IMR-90 (cell line): ENCODE measurements around the gene GNAI1. TPM values are rescaled to one million over a fixed set of nuclear protein-coding genes. Genes with fewer than 3 reads are reported as not detected.

Experiments used
- ATAC-seq: fragments of 200-7000 bp; cut with Tn5 transposase; 2 replicates; pipeline ENCODE4 v1.9.1; 2020; ENCODE audit warnings: low read depth, mild to moderate bottlenecking, moderate library complexity
- BruUV-seq: library from RNA; stranded (reverse); fragments of 400-500 nt; replicated peaks from 2 replicates; lab custom pipeline; 2021; lab: Mats Ljungman, UMichigan
- CTCF ChIA-PET: fragments of 300-600 bp; formaldehyde crosslinking; extraction: SDS; loops from one replicate; lab custom pipeline; 2021; ENCODE audit warnings: antibody characterized with exemption; lab: Yijun Ruan, JAX
- POLR2A ChIA-PET: fragments of 300-600 bp; sonication (Branson Sonifier 250); formaldehyde crosslinking; loops from one replicate; lab custom pipeline; 2022; ENCODE audit warnings: antibody characterized with exemption; ENCODE audit not compliant: unreplicated experiment; lab: Charles Lee
- DNase-seq: peaks from one replicate; pipeline ENCODE4 v3.0.0; 2013
- H2AFZ ChIP-seq: replicated peaks from 2 replicates; pipeline ENCODE3; 2013; ENCODE audit warnings: low read length, mild to moderate bottlenecking; ENCODE audit not compliant: poor library complexity
- H2AK5ac ChIP-seq: 2 replicates; pipeline ENCODE4 v1.6.1; 2013; ENCODE audit warnings: low read depth, low read length, inconsistent platforms
- H2AK9ac ChIP-seq: replicated peaks from 2 replicates; pipeline ENCODE3; 2013; ENCODE audit warnings: mild to moderate bottlenecking, low read depth, low read length, moderate library complexity; ENCODE audit not compliant: poor library complexity
- H2BK120ac ChIP-seq: 2 replicates; pipeline ENCODE4 v1.6.1; 2013; ENCODE audit warnings: low read depth, low read length, inconsistent platforms
- H2BK15ac ChIP-seq: 3 replicates; pipeline ENCODE4 v1.6.1; 2013; ENCODE audit warnings: low read depth, low read length, inconsistent platforms
- H2BK20ac ChIP-seq: 2 replicates; pipeline ENCODE4 v1.6.1; 2013; ENCODE audit warnings: low read depth, mild to moderate bottlenecking, inconsistent platforms, low read length, moderate library complexity
- H2BK5ac ChIP-seq: 2 replicates; pipeline ENCODE4 v1.6.1; 2013; ENCODE audit warnings: mild to moderate bottlenecking, low read depth, low read length, inconsistent platforms; ENCODE audit not compliant: poor library complexity, severe bottlenecking
- H3K14ac ChIP-seq: replicated peaks from 2 replicates; pipeline ENCODE4 v1.6.1; 2013; ENCODE audit warnings: low read depth, low read length, inconsistent platforms
- H3K18ac ChIP-seq: 2 replicates; pipeline ENCODE4 v1.6.1; 2013; ENCODE audit warnings: low read depth, low read length, control low read depth
- H3K23ac ChIP-seq: 2 replicates; pipeline ENCODE4 v1.6.1; 2013; ENCODE audit warnings: low read depth, low read length, inconsistent platforms
- H3K27ac ChIP-seq: 2 replicates; pipeline ENCODE4 v1.5.1; 2013; ENCODE audit warnings: mild to moderate bottlenecking, control low read depth, low read length; ENCODE audit not compliant: insufficient read depth
- H3K27me3 ChIP-seq: 2 replicates; pipeline ENCODE4 v1.6.1; 2013; ENCODE audit warnings: low read length; ENCODE audit not compliant: control insufficient read depth, insufficient read depth
- H3K36me3 ChIP-seq: 2 replicates; pipeline ENCODE4 v1.6.1; 2013; ENCODE audit warnings: low read length, mixed read lengths; ENCODE audit not compliant: control insufficient read depth, insufficient read depth
- H3K4ac ChIP-seq: 2 replicates; pipeline ENCODE4 v1.6.1; 2013; ENCODE audit warnings: low read depth, low read length, inconsistent platforms
- H3K4me1 ChIP-seq: 2 replicates; pipeline ENCODE4 v1.6.1; 2013; ENCODE audit warnings: low read length, mixed read lengths; ENCODE audit not compliant: control insufficient read depth, insufficient read depth
- H3K4me2 ChIP-seq: 2 replicates; pipeline ENCODE4 v1.6.1; 2013; ENCODE audit warnings: low read depth, mild to moderate bottlenecking, control low read depth, low read length, moderate library complexity
- H3K4me3 ChIP-seq: 2 replicates; pipeline ENCODE4 v1.5.1; 2013; ENCODE audit warnings: low read depth, mild to moderate bottlenecking, control low read depth, low read length, moderate library complexity; ENCODE audit not compliant: insufficient read depth
- H3K56ac ChIP-seq: 2 replicates; pipeline ENCODE4 v1.6.1; 2013; ENCODE audit warnings: low read length, inconsistent platforms; ENCODE audit not compliant: insufficient read depth; ENCODE audit errors: extremely low read depth
- H3K79me1 ChIP-seq, 2 experiments: 2 replicates each; pipeline ENCODE4 v1.6.1; 2013; ENCODE audit warnings: low read length in 2 of 2, inconsistent platforms in 1 of 2, low read depth in 1 of 2
- H3K9ac ChIP-seq: 2 replicates; pipeline ENCODE4 v1.6.1; 2013; ENCODE audit warnings: low read depth, low read length, control low read depth
- H3K9me1 ChIP-seq: 2 replicates; pipeline ENCODE4 v1.6.1; 2013; ENCODE audit warnings: low read length, inconsistent platforms; ENCODE audit not compliant: insufficient read depth
- H3K9me3 ChIP-seq: 2 replicates; pipeline ENCODE4 v1.6.1; 2013; ENCODE audit warnings: low read length; ENCODE audit not compliant: control insufficient read depth, insufficient read depth
- H4K20me1 ChIP-seq: 2 replicates; pipeline ENCODE4 v1.6.1; 2013; ENCODE audit warnings: low read length, inconsistent platforms; ENCODE audit not compliant: insufficient read depth
- H4K5ac ChIP-seq: 2 replicates; pipeline ENCODE4 v1.6.1; 2013; ENCODE audit warnings: mild to moderate bottlenecking, low read depth, low read length, control low read depth
- H4K8ac ChIP-seq, 2 experiments: 2 replicates each; pipeline ENCODE4 v1.6.1; 2013; ENCODE audit warnings: low read depth in 2 of 2, low read length in 2 of 2, control low read depth in 1 of 2, inconsistent platforms in 1 of 2
- H4K91ac ChIP-seq: 2 replicates; pipeline ENCODE4 v1.6.1; 2013; ENCODE audit warnings: low read depth, low read length, inconsistent platforms; ENCODE audit not compliant: insufficient read depth
- BHLHE40 ChIP-seq: fragments of 150-350 bp; IDR thresholded peaks from 2 replicates; pipeline ENCODE4 v1.6.1; 2016; ENCODE audit warnings: mild to moderate bottlenecking, low read depth, low read length
- CHD1 ChIP-seq: IDR thresholded peaks from 2 replicates; pipeline ENCODE4 v1.6.1; 2012; ENCODE audit warnings: low read depth, low read length, improper control_type of control experiment
- CTCF ChIP-seq: conservative IDR thresholded peaks from 2 replicates; pipeline ENCODE4 v1.5.1; 2012; ENCODE audit warnings: mild to moderate bottlenecking, low read depth, low read length, improper control_type of control experiment
- FOS ChIP-seq: fragments of 150-350 bp; IDR thresholded peaks from 2 replicates; pipeline ENCODE4 v1.6.1; 2016; ENCODE audit warnings: low read depth, low read length
- MAZ ChIP-seq: IDR thresholded peaks from 2 replicates; pipeline ENCODE4 v1.6.1; 2012; ENCODE audit warnings: low read depth, mild to moderate bottlenecking, low read length, improper control_type of control experiment, moderate library complexity, borderline replicate concordance
- RAD21 ChIP-seq: IDR thresholded peaks from 2 replicates; pipeline ENCODE4 v1.6.1; 2012; ENCODE audit warnings: low read length, improper control_type of control experiment
- SMC3 ChIP-seq: fragments of 150-350 bp; IDR thresholded peaks from 2 replicates; pipeline ENCODE4 v1.6.1; 2016; ENCODE audit warnings: low read depth, mild to moderate bottlenecking, antibody characterized with exemption, low read length, moderate library complexity
- USF2 ChIP-seq: fragments of 150-350 bp; IDR thresholded peaks from 2 replicates; pipeline ENCODE4 v1.6.1; 2017; ENCODE audit warnings: mild to moderate bottlenecking, antibody characterized with exemption, low read length, low read depth
- WGBS, 2 experiments: methylation state at CpG; one replicate each; pipeline versions ENCODE4 v1.1.5 to v1.1.7; 2013; ENCODE audit warnings: missing lambda C conversion rate in 2 of 2; ENCODE audit not compliant: insufficient read length in 1 of 2; ENCODE audit errors: extremely low coverage in 2 of 2; 5-methylcytosine and 5-hydroxymethylcytosine counted together
- dilution Hi-C: fragments of 300-500 bp; cut with HindIII; formaldehyde crosslinking; loops from one replicate; pipeline ENCODE4 v1.14.3; 2018; ENCODE audit warnings: low sequenced_read_pairs; ENCODE audit not compliant: unreplicated experiment
- in situ Hi-C: fragments of 300-500 bp; cut with MboI; formaldehyde crosslinking; loops from 3 replicates; pipeline ENCODE4 v1.14.3; 2019; ENCODE audit warnings: low sequenced_read_pairs, inconsistent platforms, mixed read lengths
- intact Hi-C: fragments of 100-400 bp; cut with micrococcal nuclease; formaldehyde crosslinking; loops from 2 replicates; pipeline ENCODE4 v1.10.0; 2022
- polyA plus RNA-seq, 3 experiments: library from polyadenylated mRNA; depleted of rRNA; stranded (reverse); fragments of >200 nt; gene quantifications; 2 replicates each; pipeline ENCODE4 v1.2.3, GENCODE V29; 2012; ENCODE audit warnings: low replicate concordance in 1 of 3
- total RNA-seq: library from RNA; depleted of rRNA; stranded (reverse); fragments of >200 nt; gene quantifications from 2 replicates; pipeline ENCODE4 v1.2.3, GENCODE V29; 2012

The GNAI1 gene
- total and polyA plus RNA-seq, 2 of the 4 experiments (the other 2 are of a cell fraction), result 21.1 to 26.5 TPM

GRCh38 chr7:80095545-80095944 is 39.1 kb upstream of the GNAI1 start:
- intact Hi-C loops, result loop anchor here (1.0 to 5.0 kb wide), 3 partner anchors 33 to 297 kb away; partner anchors contain the start of gene GNAI1
- H3K4me2 ChIP-seq, result no peak overlapping the region
- WGBS, 2 experiments, result no CpG with 5 or more reads among the region's 1 CpG
- no peak overlapping the region for H2AFZ ChIP-seq
- DNase-seq (peak; percentile 29), ATAC-seq (no peak; the same call in 1 of the 2 replicates)
- CTCF ChIA-PET, result interaction anchor here (0.6 to 0.7 kb wide), 3 partner anchors 12 to 569 kb away, joined by 3 read pairs; partner anchors contain the start of gene GNAI1
- dilution Hi-C loops, result no loop called here
- no peak overlapping the region for H3K18ac ChIP-seq
- H3K27ac ChIP-seq, result no peak overlapping the region
- no peak overlapping the region for H3K4ac ChIP-seq
- no peak overlapping the region for H2AK9ac ChIP-seq
- H3K79me1 ChIP-seq, result no peaks in the 10 kb centered on the region
- no peak overlapping the region for H2BK20ac ChIP-seq
- no peak overlapping the region for H2BK120ac ChIP-seq
- peak; percentile 56 for TF ChIP-seq CTCF
- TF ChIP-seq FOS, result no peak
- no peak for TF ChIP-seq MAZ
- TF ChIP-seq SMC3, result peak; percentile 43; the same call in 1 of the 2 replicates
- no peak for TF ChIP-seq CHD1
- no peak for TF ChIP-seq BHLHE40
- TF ChIP-seq RAD21, result peak; percentile 44
- TF ChIP-seq USF2, result no peak
- POLR2A ChIA-PET, result no interaction called here
- H3K9me3 ChIP-seq, result no peaks in the 10 kb centered on the region
- H2BK5ac ChIP-seq, result no peak overlapping the region
- H3K9me1 ChIP-seq, result no peaks in the 10 kb centered on the region; the same call in 1 of the 2 replicates
- no peak overlapping the region for H3K4me3 ChIP-seq
- no peaks in the 10 kb centered on the region for H3K27me3 ChIP-seq
- H4K5ac ChIP-seq, result no peak overlapping the region
- no peak overlapping the region for H3K9ac ChIP-seq
- no peak overlapping the region for H3K56ac ChIP-seq
- BruUV-seq, result no TSS peak
- no peak overlapping the region for H4K91ac ChIP-seq
- no peaks in the 10 kb centered on the region for H3K36me3 ChIP-seq
- in situ Hi-C loops, result loop anchor here (25.0 kb wide), 1 partner anchor 567 kb away; no protein-coding TSS in a partner anchor
- no peak overlapping the region for H2AK5ac ChIP-seq
- no peak overlapping the region for H3K14ac ChIP-seq
- H3K23ac ChIP-seq, result no peak overlapping the region
- no peaks in the 10 kb centered on the region; the same call in 1 of the 2 replicates for H3K4me1 ChIP-seq
- no peak overlapping the region for H2BK15ac ChIP-seq
- H4K20me1 ChIP-seq, result no peaks in the 10 kb centered on the region
- H4K8ac ChIP-seq, result no peak overlapping the region
